CD14-positive monocyte (primary cell): ENCODE measurements around the gene NKPD1. TPM values are rescaled to one million over a fixed set of nuclear protein-coding genes. Genes with fewer than 3 reads are reported as not detected.

Experiments
- DNase-seq, 3 donors: peaks; one replicate each; pipeline ENCODE4 v3.0.0-alpha.2; 2011 to 2022
- H2AFZ ChIP-seq: 2 replicates; pipeline ENCODE4 v1.6.0; 2012; ENCODE audit warnings: mild to moderate bottlenecking, low read depth, low read length, inconsistent platforms; ENCODE audit not compliant: insufficient read depth, poor library complexity, severe bottlenecking
- H3K27ac ChIP-seq, 2 donors: 1 replicate in 1 of 2; 2 replicates in 1 of 2; pipeline ENCODE4 v1.5.1; 2012 to 2013; ENCODE audit warnings: low read length in 2 of 2, control low read depth in 1 of 2, inconsistent platforms in 1 of 2, low read depth in 1 of 2, mild to moderate bottlenecking in 1 of 2
- H3K27me3 ChIP-seq, 2 donors: one replicate each; pipeline versions ENCODE4 v1.6.0 to v1.6.1; 2011 to 2013; ENCODE audit warnings: low read length in 2 of 2; ENCODE audit not compliant: control insufficient read depth in 2 of 2, insufficient read depth in 2 of 2
- H3K36me3 ChIP-seq, 2 donors: replicated peaks in 1 of 2; 1 replicate in 1 of 2; 2 replicates in 1 of 2; pipeline versions ENCODE4 v1.5.1 to v1.6.1; 2012 to 2013; ENCODE audit warnings: low read length in 2 of 2, control low read depth in 1 of 2, inconsistent platforms in 1 of 2, mild to moderate bottlenecking in 1 of 2; ENCODE audit not compliant: insufficient read depth in 2 of 2, control insufficient read depth in 1 of 2
- H3K4me1 ChIP-seq, 2 donors: 1 replicate in 1 of 2; 2 replicates in 1 of 2; pipeline versions ENCODE4 v1.5.1 to v1.6.1; 2012 to 2013; ENCODE audit warnings: low read length in 2 of 2, control low read depth in 1 of 2, inconsistent platforms in 1 of 2, mild to moderate bottlenecking in 1 of 2, moderate library complexity in 1 of 2; ENCODE audit not compliant: insufficient read depth in 2 of 2, control insufficient read depth in 1 of 2
- H3K4me2 ChIP-seq: replicated peaks from 2 replicates; pipeline ENCODE3; 2012; ENCODE audit warnings: low read length, moderate library complexity, mild to moderate bottlenecking; ENCODE audit not compliant: poor library complexity, severe bottlenecking; ENCODE audit errors: extremely low read depth
- H3K4me3 ChIP-seq, 3 experiments: fragments of 200-600 bp in 1 of 3; sonication (generic) in 1 of 3; replicated peaks in 1 of 3; 1 replicate in 2 of 3; 2 replicates in 1 of 3; pipeline ENCODE4 v1.5.1; 2011 to 2013; ENCODE audit warnings: low read length in 3 of 3, mild to moderate bottlenecking in 3 of 3, control low read depth in 2 of 3, low read depth in 2 of 3, inconsistent platforms in 1 of 3, moderate library complexity in 1 of 3
- H3K79me2 ChIP-seq: 2 replicates; pipeline ENCODE4 v1.6.0; 2012; ENCODE audit warnings: mild to moderate bottlenecking, control low read depth, inconsistent platforms, low read length, moderate library complexity; ENCODE audit not compliant: insufficient read depth
- H3K9ac ChIP-seq: 2 replicates; pipeline ENCODE4 v1.6.0; 2017; ENCODE audit warnings: low read length, mild to moderate bottlenecking; ENCODE audit not compliant: insufficient read depth, poor library complexity, severe bottlenecking
- H3K9me3 ChIP-seq, 2 donors: replicated peaks in 1 of 2; 1 replicate in 1 of 2; 2 replicates in 1 of 2; pipeline versions ENCODE4 v1.5.1 to v1.6.1; 2012 to 2013; ENCODE audit warnings: low read length in 2 of 2, control low read depth in 1 of 2; ENCODE audit not compliant: control insufficient read depth in 1 of 2, insufficient read depth in 1 of 2
- H4K20me1 ChIP-seq: 2 replicates; pipeline ENCODE4 v1.6.0; 2012; ENCODE audit warnings: mild to moderate bottlenecking, low read length, control low read depth, moderate library complexity; ENCODE audit not compliant: insufficient read depth
- H3K27ac Mint-ChIP-seq, 7 donors: one replicate each; pipeline ENCODE4 v1.8.0; 2020; ENCODE audit warnings: mild to moderate bottlenecking in 7 of 7, mixed read lengths in 7 of 7, moderate library complexity in 6 of 7, inconsistent platforms in 2 of 7
- H3K27me3 Mint-ChIP-seq, 3 donors: one replicate each; pipeline ENCODE4 v1.8.0; 2021 to 2022; ENCODE audit warnings: low read depth in 3 of 3, mild to moderate bottlenecking in 3 of 3, mixed read lengths in 3 of 3, moderate library complexity in 3 of 3, inconsistent platforms in 1 of 3
- H3K36me3 Mint-ChIP-seq, 2 donors: one replicate each; pipeline ENCODE4 v1.8.0; 2020; ENCODE audit warnings: mixed read lengths in 2 of 2, inconsistent platforms in 1 of 2, mild to moderate bottlenecking in 1 of 2
- H3K4me1 Mint-ChIP-seq: one replicate; pipeline ENCODE4 v1.8.0; 2020; ENCODE audit warnings: mild to moderate bottlenecking, mixed read lengths
- H3K4me3 Mint-ChIP-seq, 2 donors: one replicate each; pipeline ENCODE4 v1.8.0; 2020; ENCODE audit warnings: mild to moderate bottlenecking in 2 of 2, mixed read lengths in 2 of 2, moderate library complexity in 1 of 2
- H3K9me3 Mint-ChIP-seq, 7 donors: one replicate each; pipeline ENCODE4 v1.8.0; 2020 to 2022; ENCODE audit warnings: mixed read lengths in 7 of 7, mild to moderate bottlenecking in 6 of 7, moderate library complexity in 6 of 7, inconsistent platforms in 2 of 7
- CTCF ChIP-seq: fragments of 200-600 bp; IDR thresholded peaks from one replicate; pipeline ENCODE4 v1.8.0; 2022; ENCODE audit warnings: antibody characterized with exemption, mild to moderate bottlenecking
- WGBS: methylation state at CpG from one replicate; pipeline ENCODE4 v1.1.5; 2013; ENCODE audit warnings: missing lambda C conversion rate; ENCODE audit not compliant: insufficient coverage; 5-methylcytosine and 5-hydroxymethylcytosine counted together
- intact Hi-C, 2 donors: fragments of 100-400 bp; cut with micrococcal nuclease; formaldehyde crosslinking; loops; one replicate each; pipeline versions ENCODE4 v1.15.0 to v1.15.1; 2023
- polyA plus RNA-seq, 3 donors: library from polyadenylated mRNA; depleted of rRNA in 1 of 3; unstranded in 2 of 3; stranded (reverse) in 1 of 3; fragments of 300-500 nt in 2 of 3; fragments of >200 nt in 1 of 3; fragmentation: Illumina TruSeq in 2 of 3; gene quantifications; 1 replicate in 2 of 3; 2 replicates in 1 of 3; pipeline ENCODE4 v1.2.3, GENCODE V29; 2012 to 2021

The NKPD1 gene
- polyA plus RNA-seq, 3 donors, result 0.11 TPM; not detected in 2

- 82% methylated on average over 16 of the region's 16 CpGs for WGBS
- Mint-ChIP-seq H3K9me3 (no peaks in the 10 kb centered on the region), H3K4me1 (peaks cover 35% of the 10 kb centered on the region), H3K4me3 (no peak overlapping the region), H3K27ac (no peak overlapping the region), H3K36me3 (peaks cover 0 to 3% of the 10 kb centered on the region in 2 donors), H3K27me3 (peaks cover 3 to 11% (median 9%) of the 10 kb centered on the region in 3 donors)
- no peak overlapping the region for H3K27ac ChIP-seq
- no peak overlapping the region for H3K9ac ChIP-seq
- no peak overlapping the region for H3K4me3 ChIP-seq
- no peak overlapping the region for H3K4me2 ChIP-seq
- no peak for DNase-seq
- intact Hi-C loops, result no loop called here
- H3K4me1 ChIP-seq, result peaks cover 12 to 14% of the 10 kb centered on the region in 2 donors
- TF ChIP-seq CTCF, result no peak
- no peaks in the 10 kb centered on the region for H3K9me3 ChIP-seq
- no peaks in the 10 kb centered on the region for H3K27me3 ChIP-seq
- no peaks in the 10 kb centered on the region for H3K36me3 ChIP-seq
- H3K79me2 ChIP-seq, result no peaks in the 10 kb centered on the region
- H4K20me1 ChIP-seq, result no peaks in the 10 kb centered on the region
- no peak overlapping the region for H2AFZ ChIP-seq
Measured at GRCh38 chr19:45168767-45169351, 8.1 kb upstream of the NKPD1 start.

GRCh38 chr19:45166723-45167252 lies 6.0 kb upstream of the NKPD1 start:
- Histone ChIP-seq H3K9me3 (no peaks in the 10 kb centered on the region), H3K4me3 (no peak overlapping the region), H3K79me2 (no peaks in the 10 kb centered on the region), H3K36me3 (no peaks in the 10 kb centered on the region), H3K9ac (no peak overlapping the region), H2AFZ (no peak overlapping the region), H4K20me1 (no peaks in the 10 kb centered on the region), H3K4me1 (peaks cover 9 to 14% of the 10 kb centered on the region in 2 donors), H3K27ac (no peak overlapping the region), H3K4me2 (no peak overlapping the region), H3K27me3 (no peaks in the 10 kb centered on the region)
- intact Hi-C loops, result no loop called here
- Mint-ChIP-seq H3K36me3 (peaks cover 0 to 3% of the 10 kb centered on the region in 2 donors), H3K4me1 (peaks cover 26% of the 10 kb centered on the region), H3K4me3 (no peak overlapping the region), H3K9me3 (no peaks in the 10 kb centered on the region), H3K27ac (no peak overlapping the region), H3K27me3 (peaks cover 3 to 14% (median 13%) of the 10 kb centered on the region in 3 donors)
- TF ChIP-seq CTCF, result no peak
- no peak for DNase-seq
- 87% methylated on average over 11 of the region's 14 CpGs for WGBS
